ENCODE results near the gene H2AZ2. TPM values are rescaled to one million over a fixed set of nuclear protein-coding genes. Genes with fewer than 3 reads are reported as not detected.
"Not testable (repeated sequence)": the region's sequence is repeated elsewhere in the genome, so short reads cannot be mapped to it uniquely, and the experiment has no call there.

H2AZ2 gene
- total and polyA plus RNA-seq, 2 experiments from 2014 or later = 165 to 179 TPM

DNA sequence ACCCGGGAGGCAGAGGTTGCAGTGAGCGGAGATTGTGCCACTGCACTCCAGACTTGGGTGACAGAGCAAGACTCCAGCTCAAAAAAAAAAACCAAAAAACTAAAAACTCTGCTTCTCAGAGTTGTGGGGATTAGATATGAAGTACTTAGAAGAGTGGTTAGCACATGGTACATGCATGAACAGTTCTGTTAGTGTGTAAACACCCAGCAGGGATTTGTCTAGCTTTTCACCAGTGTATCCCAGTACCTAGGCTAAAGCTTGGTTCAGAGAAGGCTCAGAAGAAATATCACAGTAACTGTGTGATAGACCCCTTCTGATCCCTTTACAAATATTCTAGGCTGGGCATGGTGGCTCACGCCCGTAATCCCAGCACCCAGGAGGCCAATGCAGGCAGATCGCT, 41.9 kb downstream of the H2AZ2 start:
- H3K9ac ChIP-seq = no peak overlapping the region
- no peaks in the 10 kb centered on the region for H3K27me3 ChIP-seq (replicated peaks; ENCODE audit: insufficient read depth)
- peaks cover 29% of the 10 kb centered on the region for H3K36me3 ChIP-seq (ENCODE audit: low read depth)
- no peak for DNase-seq
- H3K4me1 ChIP-seq (ENCODE audit: insufficient read depth) = peaks cover 5% of the 10 kb centered on the region
- H2AFZ ChIP-seq = no peak overlapping the region
- in situ Hi-C loops (cut with MboI) = no loop called here
- H3K79me2 ChIP-seq (ENCODE audit: insufficient read depth) = 0 out of 2 replicates have a peak, but pooled peaks cover under 1% of the 10 kb centered on the region
- TF ChIP-seq EZH2 (IDR thresholded peaks at IDR 0.05; ENCODE audit: insufficient read depth, poor library complexity, severe bottlenecking) = no peak
- no peak for TF ChIP-seq EZH2phosphoT487 (IDR thresholded peaks at IDR 0.05; ENCODE audit: insufficient read depth, low read depth)
- no peak overlapping the region for H3K4me2 ChIP-seq (ENCODE audit: unreplicated experiment)
- H3K9me2 ChIP-seq (ENCODE audit: insufficient read depth) = no peaks in the 10 kb centered on the region
- H3K9me3 ChIP-seq (ENCODE audit: low read depth) = no peaks in the 10 kb centered on the region
- H4K20me1 ChIP-seq (ENCODE audit: insufficient read depth) = peaks cover 7% of the 10 kb centered on the region; the same call in 1 of the 2 replicates
- peaks cover 48% of the 10 kb centered on the region for H3F3A ChIP-seq (ENCODE audit: insufficient read depth)
- 82% methylated on average over 5 of the region's 5 CpGs for WGBS, 2 experiments (ENCODE audit: low coverage in 1 of 2, low lambda C conversion rate in 2 of 2, missing lambda C conversion rate in 2 of 2)
- H3K4me3 ChIP-seq = no peak overlapping the region
- H3K27ac ChIP-seq = no peak overlapping the region

- H3K27me3 ChIP-seq (replicated peaks; ENCODE audit: insufficient read depth); H3K4me2 ChIP-seq (ENCODE audit: unreplicated experiment); DNase-seq; H3K9me2 ChIP-seq (ENCODE audit: insufficient read depth); H2AFZ ChIP-seq; H3K4me3 ChIP-seq; H3K9me3 ChIP-seq (ENCODE audit: low read depth); in situ Hi-C loops (cut with MboI); H3K9ac ChIP-seq: not testable (repeated sequence)
- Histone ChIP-seq H3K27ac (peak overlapping the region; percentile 45; the same call in 1 of the 2 replicates), H3F3A (ENCODE audit: insufficient read depth) (peaks cover 61% of the 10 kb centered on the region), H3K36me3 (ENCODE audit: low read depth) (peaks cover 47% of the 10 kb centered on the region), H4K20me1 (ENCODE audit: insufficient read depth) (peaks cover 17% of the 10 kb centered on the region; the same call in 1 of the 2 replicates), H3K4me1 (ENCODE audit: insufficient read depth) (peaks cover 11% of the 10 kb centered on the region), H3K79me2 (ENCODE audit: insufficient read depth) (peaks cover 20% of the 10 kb centered on the region)
- WGBS, 2 experiments (ENCODE audit: low coverage in 1 of 2, low lambda C conversion rate in 2 of 2, missing lambda C conversion rate in 2 of 2) = 90 to 91% methylated on average over 10 of the region's 10 CpGs
Measured at GRCh38 chr7:44803828-44804519, 43.9 kb downstream of the H2AZ2 start.

GRCh38 chr7:44802418-44803025, 45.4 kb downstream of the H2AZ2 start:
- 98% methylated on average over 5 of the region's 5 CpGs for WGBS, 2 experiments (ENCODE audit: low coverage in 1 of 2, low lambda C conversion rate in 2 of 2, missing lambda C conversion rate in 2 of 2)
- H3K27me3 ChIP-seq (replicated peaks; ENCODE audit: insufficient read depth) = no peaks in the 10 kb centered on the region
- H3K27ac ChIP-seq = peak overlapping the region; percentile 53
- H2AFZ ChIP-seq = no peak overlapping the region
- H3K36me3 ChIP-seq (ENCODE audit: low read depth) = peaks cover 50% of the 10 kb centered on the region
- H3K79me2 ChIP-seq (ENCODE audit: insufficient read depth) = peaks cover 34% of the 10 kb centered on the region
- H3F3A ChIP-seq (ENCODE audit: insufficient read depth) = peaks cover 76% of the 10 kb centered on the region
- H3K9ac ChIP-seq = no peak overlapping the region
- H3K4me1 ChIP-seq (ENCODE audit: insufficient read depth) = peaks cover 17% of the 10 kb centered on the region
- no peak for DNase-seq
- H3K4me2 ChIP-seq (ENCODE audit: unreplicated experiment) = no peak overlapping the region
- in situ Hi-C loops (cut with MboI) = no loop called here
- no peak overlapping the region for H3K4me3 ChIP-seq
- peaks cover 20% of the 10 kb centered on the region; the same call in 1 of the 2 replicates for H4K20me1 ChIP-seq (ENCODE audit: insufficient read depth)
- H3K9me3 ChIP-seq (ENCODE audit: low read depth) = no peaks in the 10 kb centered on the region
- TF ChIP-seq EZH2phosphoT487 (IDR thresholded peaks at IDR 0.05; ENCODE audit: insufficient read depth, low read depth) (no peak), EZH2 (IDR thresholded peaks at IDR 0.05; ENCODE audit: insufficient read depth, poor library complexity, severe bottlenecking) (no peak)
- no peaks in the 10 kb centered on the region for H3K9me2 ChIP-seq (ENCODE audit: insufficient read depth)

GRCh38 chr7:44801890-44802289, 46.0 kb downstream of the H2AZ2 start:
- in situ Hi-C loops (cut with MboI) = no loop called here
- Histone ChIP-seq H3K27me3 (replicated peaks; ENCODE audit: insufficient read depth) (no peaks in the 10 kb centered on the region), H3K27ac (peak overlapping the region; percentile 53), H3K4me2 (ENCODE audit: unreplicated experiment) (peak overlapping the region; percentile 0), H3K36me3 (ENCODE audit: low read depth) (peaks cover 50% of the 10 kb centered on the region), H2AFZ (no peak overlapping the region), H3K4me1 (ENCODE audit: insufficient read depth) (peaks cover 17% of the 10 kb centered on the region), H3F3A (ENCODE audit: insufficient read depth) (peaks cover 77% of the 10 kb centered on the region), H3K9me3 (ENCODE audit: low read depth) (no peaks in the 10 kb centered on the region), H4K20me1 (ENCODE audit: insufficient read depth) (peaks cover 20% of the 10 kb centered on the region; the same call in 1 of the 2 replicates), H3K79me2 (ENCODE audit: insufficient read depth) (peaks cover 41% of the 10 kb centered on the region), H3K9ac (no peak overlapping the region), H3K4me3 (no peak overlapping the region), H3K9me2 (ENCODE audit: insufficient read depth) (no peaks in the 10 kb centered on the region)
- peak; percentile 69 for DNase-seq
- no peak for TF ChIP-seq EZH2 (IDR thresholded peaks at IDR 0.05; ENCODE audit: insufficient read depth, poor library complexity, severe bottlenecking)
- TF ChIP-seq EZH2phosphoT487 (IDR thresholded peaks at IDR 0.05; ENCODE audit: insufficient read depth, low read depth) = no peak
- WGBS, 2 experiments (ENCODE audit: low coverage in 1 of 2, low lambda C conversion rate in 2 of 2, missing lambda C conversion rate in 2 of 2) = 63 to 64% methylated on average over 5 of the region's 5 CpGs
